SK-N-SH treated with all-trans-retinoic acid at 6 μM for 48 hours (cell line): ENCODE results near the gene CLSTN2.

Experiments used
- ARNTL ChIP-seq: fragments of 450-650 bp; formaldehyde crosslinking; IDR thresholded peaks from 2 replicates; pipeline ENCODE4 v1.5.0; 2020; ENCODE audit warnings: low read depth, mild to moderate bottlenecking, moderate library complexity, borderline replicate concordance
- BACH2 ChIP-seq: fragments of 250-450 bp; sonication (Bioruptor Pico); IDR thresholded peaks from 2 replicates; pipeline ENCODE4 v1.9.0; 2021; ENCODE audit warnings: mild to moderate bottlenecking, borderline replicate concordance
- ZFP3 ChIP-seq: fragments of 250-450 bp; sonication (Bioruptor Pico); IDR thresholded peaks from 2 replicates; pipeline ENCODE4 v1.5.0; 2020; ENCODE audit warnings: mild to moderate bottlenecking, moderate library complexity
- ZFP30 ChIP-seq: fragments of 450-650 bp; formaldehyde crosslinking; IDR thresholded peaks from 2 replicates; pipeline ENCODE4 v1.5.0; 2022; ENCODE audit warnings: mild to moderate bottlenecking, moderate library complexity
- TF ChIP-seq, protein P1 (sequence below): fragments of 250-450 bp; sonication (Bioruptor Pico); IDR thresholded peaks from 2 replicates; pipeline ENCODE4 v1.8.0; 2020; ENCODE audit warnings: mild to moderate bottlenecking, moderate library complexity, borderline replicate concordance
- TF ChIP-seq, protein P2 (sequence below): fragments of 250-450 bp; sonication (Bioruptor Pico); IDR thresholded peaks from 2 replicates; pipeline ENCODE4 v1.8.0; 2021; ENCODE audit warnings: low read depth, mild to moderate bottlenecking, moderate library complexity, borderline replicate concordance

DNA sequence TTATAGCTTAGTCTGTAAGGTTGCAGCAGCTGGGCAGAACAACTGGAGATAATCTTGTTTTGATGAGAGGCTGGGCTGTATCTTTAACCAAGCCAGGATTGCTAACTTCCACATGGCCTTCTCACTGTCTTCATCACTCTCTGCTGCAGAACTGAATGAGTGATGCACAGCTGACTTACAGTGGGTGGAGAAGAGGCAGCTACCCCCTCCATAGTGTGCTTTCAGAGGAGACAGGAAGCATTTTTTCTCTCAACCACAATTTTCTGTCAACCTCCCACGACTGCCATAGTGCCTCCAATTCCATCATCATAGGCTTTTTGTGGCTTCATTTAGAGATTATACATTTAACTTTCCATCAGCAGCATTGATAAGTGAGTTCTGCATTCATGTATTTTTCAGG is 168.2 kb downstream of the CLSTN2 start:
- TF ChIP-seq ZFP3 (CRISPR knock-in tag) (no peak), ARNTL (CRISPR knock-in tag) (no peak), BACH2 (CRISPR knock-in tag) (no peak), ZFP30 (CRISPR knock-in tag) (no peak)
- TF ChIP-seq, protein P1, sequence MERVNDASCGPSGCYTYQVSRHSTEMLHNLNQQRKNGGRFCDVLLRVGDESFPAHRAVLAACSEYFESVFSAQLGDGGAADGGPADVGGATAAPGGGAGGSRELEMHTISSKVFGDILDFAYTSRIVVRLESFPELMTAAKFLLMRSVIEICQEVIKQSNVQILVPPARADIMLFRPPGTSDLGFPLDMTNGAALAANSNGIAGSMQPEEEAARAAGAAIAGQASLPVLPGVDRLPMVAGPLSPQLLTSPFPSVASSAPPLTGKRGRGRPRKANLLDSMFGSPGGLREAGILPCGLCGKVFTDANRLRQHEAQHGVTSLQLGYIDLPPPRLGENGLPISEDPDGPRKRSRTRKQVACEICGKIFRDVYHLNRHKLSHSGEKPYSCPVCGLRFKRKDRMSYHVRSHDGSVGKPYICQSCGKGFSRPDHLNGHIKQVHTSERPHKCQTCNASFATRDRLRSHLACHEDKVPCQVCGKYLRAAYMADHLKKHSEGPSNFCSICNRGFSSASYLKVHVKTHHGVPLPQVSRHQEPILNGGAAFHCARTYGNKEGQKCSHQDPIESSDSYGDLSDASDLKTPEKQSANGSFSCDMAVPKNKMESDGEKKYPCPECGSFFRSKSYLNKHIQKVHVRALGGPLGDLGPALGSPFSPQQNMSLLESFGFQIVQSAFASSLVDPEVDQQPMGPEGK (CRISPR knock-in tag), result no peak
- TF ChIP-seq, protein P2, sequence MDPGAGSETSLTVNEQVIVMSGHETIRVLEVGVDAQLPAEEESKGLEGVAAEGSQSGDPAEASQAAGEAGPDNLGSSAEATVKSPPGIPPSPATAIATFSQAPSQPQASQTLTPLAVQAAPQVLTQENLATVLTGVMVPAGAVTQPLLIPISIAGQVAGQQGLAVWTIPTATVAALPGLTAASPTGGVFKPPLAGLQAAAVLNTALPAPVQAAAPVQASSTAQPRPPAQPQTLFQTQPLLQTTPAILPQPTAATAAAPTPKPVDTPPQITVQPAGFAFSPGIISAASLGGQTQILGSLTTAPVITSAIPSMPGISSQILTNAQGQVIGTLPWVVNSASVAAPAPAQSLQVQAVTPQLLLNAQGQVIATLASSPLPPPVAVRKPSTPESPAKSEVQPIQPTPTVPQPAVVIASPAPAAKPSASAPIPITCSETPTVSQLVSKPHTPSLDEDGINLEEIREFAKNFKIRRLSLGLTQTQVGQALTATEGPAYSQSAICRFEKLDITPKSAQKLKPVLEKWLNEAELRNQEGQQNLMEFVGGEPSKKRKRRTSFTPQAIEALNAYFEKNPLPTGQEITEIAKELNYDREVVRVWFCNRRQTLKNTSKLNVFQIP (CRISPR knock-in tag), result no peak
